OCI-M1 (cell line): ENCODE results near the gene KIF2C.
A peak's percentile ranks its signal among the peaks of the same experiment; 100 is the strongest.
"Not testable (repeated sequence)": the region's sequence is repeated elsewhere in the genome, so short reads cannot be mapped to it uniquely, and the experiment has no call there.

ENCODE experiments used
- DNase-seq: peaks from one replicate; lab custom pipeline; 2025; lab: John Stamatoyannopoulos, UW

Gene KIF2C

DNA sequence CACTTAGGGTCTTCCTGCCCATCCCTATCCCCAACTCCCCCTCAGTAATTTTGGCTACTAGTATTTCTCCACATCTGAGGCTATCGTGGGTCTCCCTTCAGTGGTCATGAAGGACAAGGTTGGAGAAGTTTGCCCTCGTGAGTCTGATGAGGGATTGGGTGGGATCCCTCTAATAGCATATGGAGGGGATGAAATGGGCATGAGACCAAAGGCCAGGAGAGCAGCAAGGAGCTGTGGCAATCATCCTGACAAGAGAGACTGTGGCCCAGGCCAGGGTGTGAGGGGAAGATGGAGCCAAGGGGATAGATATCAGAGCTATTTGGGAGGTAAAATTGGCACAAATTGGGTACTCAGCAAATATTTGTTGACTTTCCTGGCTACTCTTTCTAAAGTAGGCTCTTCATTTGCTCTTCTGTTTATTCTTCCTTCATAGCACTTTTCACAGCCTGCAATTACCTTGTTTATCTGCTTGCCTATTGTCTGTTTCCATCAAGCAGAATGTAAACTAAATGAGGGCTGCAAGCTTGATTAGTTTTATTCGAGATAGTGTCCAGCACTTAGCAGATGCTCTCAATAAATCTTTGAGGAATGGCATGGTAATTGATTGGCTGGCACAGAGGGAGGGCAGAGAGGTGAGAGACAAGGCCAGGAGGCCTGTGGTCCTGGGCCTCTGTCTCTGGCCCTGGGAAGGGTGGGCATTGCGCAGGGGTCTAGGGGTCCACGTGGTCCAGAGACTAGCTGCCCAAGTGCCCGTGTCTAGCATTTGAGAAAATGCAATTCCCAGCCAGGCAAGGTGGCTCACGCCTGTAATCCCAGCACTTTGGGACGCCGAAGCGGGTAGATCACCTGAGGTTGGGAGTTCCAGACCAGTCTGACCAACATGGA, 59.1 kb downstream of the KIF2C start:
- DNase-seq: no peak

DNA sequence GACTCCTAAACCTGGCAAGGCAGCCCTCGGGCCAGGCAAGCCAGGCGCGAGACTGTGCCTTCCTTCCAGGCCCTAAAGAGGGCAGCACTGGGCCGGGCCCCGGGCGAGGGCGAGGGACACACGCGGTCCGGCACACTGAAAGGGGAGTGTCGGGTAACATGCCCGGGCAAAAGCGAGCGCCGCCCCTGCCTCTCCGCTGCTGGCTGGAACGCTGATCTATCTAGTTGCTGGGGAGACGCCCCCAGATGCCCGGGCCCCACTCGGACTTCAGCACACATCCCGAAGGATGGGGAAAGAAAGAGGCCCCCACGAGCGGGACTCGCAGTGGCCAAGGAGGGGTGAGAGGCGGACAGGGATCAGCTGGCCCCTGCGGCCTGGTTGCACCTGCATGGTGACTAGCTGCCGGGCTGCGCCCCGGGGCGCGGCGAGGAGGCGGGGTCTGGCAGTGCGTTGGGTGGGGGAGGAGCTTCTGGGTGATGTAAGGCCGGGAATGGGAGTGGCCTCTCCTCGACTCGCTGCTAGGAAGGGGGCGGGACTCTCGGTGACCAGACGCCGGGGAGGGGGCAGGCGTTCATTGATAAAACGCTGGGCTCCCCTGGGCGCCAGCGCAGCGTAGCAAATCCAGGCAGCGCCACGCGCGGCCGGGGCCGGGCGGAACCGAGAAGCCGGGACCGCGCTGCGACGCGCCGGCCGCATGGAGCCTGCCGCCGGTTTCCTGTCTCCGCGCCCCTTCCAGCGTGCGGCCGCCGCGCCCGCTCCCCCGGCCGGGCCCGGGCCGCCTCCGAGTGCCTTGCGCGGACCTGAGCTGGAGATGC, 60.3 kb downstream of the KIF2C start, which contains the start of gene PLK3:
Gene PLK3, plus strand, starts transcription at position 608 of the 815 bp plus-strand sequence. Its CDS starts 87 bp downstream, at position 695.
- peak; percentile 98 for DNase-seq

DNA sequence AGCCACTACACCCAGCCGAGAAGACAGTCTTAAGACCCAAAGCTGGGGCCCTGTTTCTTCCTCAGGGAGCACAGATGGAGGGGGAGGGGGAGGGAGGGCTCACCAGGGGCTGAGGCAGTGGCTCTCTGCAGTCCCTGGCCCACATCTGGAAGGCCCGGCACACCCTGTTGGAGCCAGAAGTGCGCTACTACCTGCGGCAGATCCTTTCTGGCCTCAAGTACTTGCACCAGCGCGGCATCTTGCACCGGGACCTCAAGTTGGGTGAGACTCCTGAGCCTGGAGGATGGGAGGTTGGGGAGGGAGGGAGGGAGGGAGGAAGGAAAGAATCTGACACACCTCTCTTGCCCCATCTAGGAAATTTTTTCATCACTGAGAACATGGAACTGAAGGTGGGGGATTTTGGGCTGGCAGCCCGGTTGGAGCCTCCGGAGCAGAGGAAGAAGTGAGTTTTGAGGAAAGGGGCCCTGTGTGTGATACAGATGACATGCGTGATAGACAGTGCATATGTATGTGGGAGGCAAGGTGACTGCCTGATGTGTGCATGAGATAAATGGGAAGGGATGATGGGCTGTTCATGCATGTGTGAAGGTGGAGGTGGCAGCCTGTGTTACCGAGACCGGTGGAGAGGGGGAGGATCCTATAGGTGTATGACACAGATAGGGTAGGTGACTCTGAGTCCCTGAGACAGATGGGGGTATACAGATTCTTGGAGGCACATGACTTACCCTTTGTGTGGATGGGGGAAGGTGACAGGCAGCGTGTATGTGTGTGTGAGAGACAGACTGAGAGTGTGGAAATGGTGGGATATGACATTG, 62.1 kb downstream of the KIF2C start:
- DNase-seq: peak; percentile 21

DNA sequence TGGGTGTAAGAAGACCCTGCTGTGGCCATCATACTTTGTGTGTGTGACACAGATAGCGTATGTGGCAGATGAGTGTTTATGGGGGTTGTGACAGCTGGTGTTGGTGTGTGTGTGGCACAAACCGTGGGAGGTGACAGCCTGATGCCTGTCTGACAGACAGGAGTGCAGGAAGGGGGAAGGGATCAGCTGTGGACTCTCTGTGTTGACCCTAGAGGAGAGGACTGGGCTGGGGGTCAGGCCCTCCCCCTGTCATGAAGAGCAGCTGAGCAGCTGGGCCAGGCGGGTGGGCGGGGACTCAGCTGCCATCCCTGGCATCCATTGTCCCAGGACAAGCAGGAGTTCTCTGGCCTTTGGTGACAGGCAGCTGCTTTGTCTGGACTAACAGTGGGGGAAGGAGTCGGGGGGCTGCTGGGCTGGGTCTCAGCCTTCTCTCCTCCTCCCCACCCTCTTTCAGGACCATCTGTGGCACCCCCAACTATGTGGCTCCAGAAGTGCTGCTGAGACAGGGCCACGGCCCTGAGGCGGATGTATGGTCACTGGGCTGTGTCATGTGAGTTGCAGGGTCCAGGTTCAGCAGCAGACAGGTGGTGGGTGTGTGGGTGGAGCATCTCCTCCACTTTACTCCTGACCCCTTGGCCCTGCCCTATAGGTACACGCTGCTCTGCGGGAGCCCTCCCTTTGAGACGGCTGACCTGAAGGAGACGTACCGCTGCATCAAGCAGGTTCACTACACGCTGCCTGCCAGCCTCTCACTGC, 62.8 kb downstream of the KIF2C start:
- no peak for DNase-seq

DNA sequence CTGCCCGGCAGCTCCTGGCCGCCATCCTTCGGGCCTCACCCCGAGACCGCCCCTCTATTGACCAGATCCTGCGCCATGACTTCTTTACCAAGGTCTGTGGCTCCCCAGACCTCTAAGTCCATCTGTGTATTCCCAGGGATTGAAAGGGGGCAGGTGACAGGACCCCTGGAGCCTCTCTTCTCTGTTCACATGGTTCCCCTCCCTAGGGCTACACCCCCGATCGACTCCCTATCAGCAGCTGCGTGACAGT, 63.4 kb downstream of the KIF2C start:
- no peak for DNase-seq

DNA sequence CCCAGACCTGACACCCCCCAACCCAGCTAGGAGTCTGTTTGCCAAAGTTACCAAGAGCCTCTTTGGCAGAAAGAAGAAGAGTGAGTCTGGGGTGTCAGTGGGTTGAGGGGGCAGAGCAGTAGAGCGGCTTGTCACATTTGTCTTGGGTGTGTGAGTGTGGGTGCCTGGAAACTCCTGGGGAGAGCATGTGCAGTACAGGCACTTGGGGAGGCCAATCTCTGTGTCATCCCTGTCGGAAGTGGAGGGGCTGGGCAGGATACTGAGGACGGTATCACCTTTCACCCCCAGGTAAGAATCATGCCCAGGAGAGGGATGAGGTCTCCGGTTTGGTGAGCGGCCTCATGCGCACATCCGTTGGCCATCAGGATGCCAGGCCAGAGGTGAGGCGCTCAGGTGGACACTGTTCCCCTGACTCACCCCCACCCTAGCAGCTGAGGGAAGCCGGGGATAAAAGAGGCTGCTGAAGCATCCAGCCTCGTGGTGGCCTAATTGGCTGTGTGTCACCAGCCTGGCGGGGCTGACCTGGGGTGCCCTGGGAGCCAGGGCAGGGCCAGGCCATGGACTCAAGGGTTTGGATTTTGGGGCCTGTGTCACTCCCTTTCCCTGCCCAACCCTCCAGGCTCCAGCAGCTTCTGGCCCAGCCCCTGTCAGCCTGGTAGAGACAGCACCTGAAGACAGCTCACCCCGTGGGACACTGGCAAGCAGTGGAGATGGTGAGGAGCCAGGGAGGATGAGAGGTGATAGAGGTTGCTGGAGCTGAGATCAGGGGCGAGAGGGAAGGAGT, 63.9 kb downstream of the KIF2C start:
- no peak for DNase-seq

DNA sequence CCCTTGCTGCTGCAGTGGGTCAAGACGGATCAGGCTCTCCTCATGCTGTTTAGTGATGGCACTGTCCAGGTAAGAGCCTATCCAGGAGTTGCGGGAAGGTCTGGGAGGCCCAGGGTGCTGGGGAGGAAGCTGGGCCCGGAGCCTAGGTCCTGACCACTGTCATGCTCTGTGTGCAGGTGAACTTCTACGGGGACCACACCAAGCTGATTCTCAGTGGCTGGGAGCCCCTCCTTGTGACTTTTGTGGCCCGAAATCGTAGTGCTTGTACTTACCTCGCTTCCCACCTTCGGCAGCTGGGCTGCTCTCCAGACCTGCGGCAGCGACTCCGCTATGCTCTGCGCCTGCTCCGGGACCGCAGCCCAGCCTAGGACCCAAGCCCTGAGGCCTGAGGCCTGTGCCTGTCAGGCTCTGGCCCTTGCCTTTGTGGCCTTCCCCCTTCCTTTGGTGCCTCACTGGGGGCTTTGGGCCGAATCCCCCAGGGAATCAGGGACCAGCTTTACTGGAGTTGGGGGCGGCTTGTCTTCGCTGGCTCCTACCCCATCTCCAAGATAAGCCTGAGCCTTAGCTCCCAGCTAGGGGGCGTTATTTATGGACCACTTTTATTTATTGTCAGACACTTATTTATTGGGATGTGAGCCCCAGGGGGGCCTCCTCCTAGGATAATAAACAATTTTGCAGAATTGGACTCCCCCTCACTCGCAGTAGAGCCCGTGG, 65.8 kb downstream of the KIF2C start:
- no peak for DNase-seq

DNA sequence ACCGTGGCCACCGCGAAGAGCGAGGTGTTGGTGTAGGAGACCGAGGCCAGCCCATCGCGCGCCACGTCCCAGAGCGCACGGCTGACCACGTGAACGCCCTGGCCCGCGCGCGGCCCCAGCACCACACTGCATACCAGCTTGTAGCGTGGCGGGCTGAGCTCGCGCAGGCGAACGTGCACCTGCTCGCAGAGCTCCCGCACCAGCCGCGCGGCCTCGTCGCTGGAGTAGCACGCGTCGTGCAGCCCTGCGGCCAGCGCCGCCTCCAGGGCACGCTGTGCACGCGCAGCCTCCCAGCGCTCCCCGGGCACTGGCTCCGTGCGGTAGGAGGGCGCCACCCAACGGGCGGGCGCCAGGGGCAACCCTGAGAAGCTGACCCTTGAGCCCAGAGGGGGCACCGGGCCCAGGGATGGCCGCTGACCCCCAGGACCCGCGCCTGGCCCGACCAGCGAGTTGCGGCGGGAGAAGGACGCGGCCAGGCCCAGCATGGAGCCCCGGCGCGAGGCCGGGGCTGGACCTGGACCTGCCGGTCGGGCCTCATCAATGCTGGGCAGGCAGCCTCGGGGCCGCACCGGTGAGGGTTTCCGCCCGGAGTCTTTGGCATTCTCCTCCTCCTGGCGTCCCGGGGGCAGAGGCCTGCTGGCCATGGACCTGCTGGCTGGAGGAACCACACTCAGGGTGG, 66.5 kb downstream of the KIF2C start:
- no peak for DNase-seq

DNA sequence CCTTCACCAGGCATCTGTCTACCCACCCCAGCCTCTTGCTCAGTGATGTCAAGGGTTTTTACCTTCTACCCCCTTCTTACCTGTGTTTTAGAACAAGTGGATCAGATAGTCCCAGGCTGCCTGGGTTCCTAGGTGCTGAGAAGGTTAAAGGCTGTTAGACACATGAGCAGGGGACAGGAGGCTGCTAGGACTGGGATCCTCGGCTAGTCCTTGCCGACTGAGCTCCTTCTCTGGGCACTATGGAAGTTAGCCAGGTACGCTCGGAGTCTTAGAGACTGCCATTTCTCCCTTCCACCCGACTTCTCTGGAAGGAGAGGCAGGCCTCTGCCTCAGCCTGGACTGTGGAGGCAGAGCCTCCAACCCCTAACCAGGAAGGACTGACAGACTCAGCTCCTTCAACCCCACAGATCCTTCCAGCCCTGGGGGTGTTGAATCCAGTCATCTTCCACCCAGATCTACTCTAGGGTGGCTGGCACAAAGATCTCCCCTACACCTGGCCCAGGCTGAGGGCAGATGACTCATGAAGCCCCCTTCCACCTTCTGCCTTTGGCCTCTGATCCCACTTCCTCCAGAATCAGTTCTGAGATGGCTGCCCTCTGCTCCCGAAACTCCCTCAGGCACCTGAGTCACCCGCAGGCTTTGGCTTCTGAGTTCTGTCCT, 67.2 kb downstream of the KIF2C start, which contains the start of gene DYNLT4:
Gene DYNLT4, minus strand, starts transcription at position 648 of the 660 bp plus-strand sequence. CDS start 683 bp downstream, outside the sequence.
- no peak for DNase-seq

DNA sequence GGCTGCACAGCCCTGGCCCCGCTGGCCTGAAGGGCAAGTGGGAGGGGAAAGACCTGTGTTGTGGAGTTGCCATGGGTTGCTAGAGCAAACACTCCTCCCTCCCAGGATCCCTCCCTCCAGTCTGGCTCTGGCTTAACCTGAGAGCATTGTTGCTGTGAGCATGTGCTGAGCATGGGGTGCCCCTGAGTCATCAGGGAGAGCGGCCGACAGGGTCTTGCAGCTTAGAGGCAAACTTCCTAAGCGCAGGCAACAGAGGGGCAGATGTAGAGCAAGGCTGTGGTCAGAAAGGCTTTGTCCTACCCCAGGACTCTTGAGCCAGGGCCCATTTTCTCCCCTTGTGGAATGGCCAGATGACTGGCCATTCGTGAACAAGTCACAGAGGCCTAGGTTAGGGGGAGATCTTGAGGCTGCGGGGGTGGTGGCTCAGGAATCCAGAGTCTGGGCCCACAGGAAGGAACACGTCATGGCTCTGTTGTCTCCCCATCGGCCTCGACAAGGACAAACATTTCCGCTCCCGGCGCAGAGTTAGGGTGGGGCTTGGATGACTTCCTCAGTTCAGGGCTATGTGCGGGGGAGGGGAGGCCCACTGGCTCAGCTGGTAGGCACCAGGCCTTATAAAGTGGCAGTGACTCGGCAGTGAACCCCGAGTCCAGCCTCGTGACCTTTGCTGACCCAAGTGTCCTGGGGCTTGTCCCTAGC, 67.9 kb downstream of the KIF2C start:
- DNase-seq: peak; percentile 95

DNA sequence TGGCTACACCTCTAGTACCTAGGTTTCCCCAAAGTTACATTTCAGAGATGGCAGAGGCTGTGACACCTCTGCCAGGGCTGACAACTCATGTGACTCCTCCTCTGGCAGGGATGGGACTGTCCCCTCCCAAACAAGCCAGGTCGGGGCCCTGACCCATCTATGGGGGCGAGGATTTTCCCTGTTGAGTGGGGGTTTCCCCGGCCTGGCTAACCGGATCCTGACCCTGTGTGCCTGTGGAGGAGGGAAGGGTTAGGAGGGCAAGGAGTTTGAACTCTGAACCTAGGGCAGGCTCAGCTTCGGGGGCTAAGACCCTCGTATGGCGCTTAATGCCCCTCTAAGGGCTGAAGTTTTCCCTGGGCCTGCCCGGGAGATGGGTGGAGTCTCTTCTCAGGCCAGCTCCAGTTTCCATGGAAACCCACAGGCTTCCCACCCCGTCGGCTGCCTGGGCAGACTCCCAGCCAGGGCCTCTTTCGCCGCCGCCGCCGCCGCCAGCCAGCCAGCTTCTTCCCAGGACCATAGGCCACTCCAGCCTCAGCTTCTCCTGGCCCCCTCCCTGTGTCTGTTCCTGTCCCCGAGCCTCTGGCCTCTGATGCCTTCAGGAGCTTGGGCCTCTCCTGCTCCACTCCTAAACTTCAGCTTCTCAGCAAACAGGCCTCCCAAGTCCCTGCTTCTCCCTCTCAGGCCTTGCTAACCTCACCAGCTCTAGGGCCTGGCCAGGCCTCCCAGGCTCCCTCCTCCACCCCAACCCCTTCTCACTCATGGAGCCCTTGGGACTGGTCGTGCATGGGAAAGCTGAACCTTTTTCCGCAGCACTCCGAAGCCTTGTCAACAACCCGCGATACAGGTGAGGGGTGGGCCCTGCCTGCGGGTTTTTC, 68.7 kb downstream of the KIF2C start, which contains the start of gene BTBD19:
Gene BTBD19, plus strand, starts transcription at position 461 of the 875 bp plus-strand sequence. Its CDS starts 298 bp downstream, at position 759.
- DNase-seq: peak; percentile 43

DNA sequence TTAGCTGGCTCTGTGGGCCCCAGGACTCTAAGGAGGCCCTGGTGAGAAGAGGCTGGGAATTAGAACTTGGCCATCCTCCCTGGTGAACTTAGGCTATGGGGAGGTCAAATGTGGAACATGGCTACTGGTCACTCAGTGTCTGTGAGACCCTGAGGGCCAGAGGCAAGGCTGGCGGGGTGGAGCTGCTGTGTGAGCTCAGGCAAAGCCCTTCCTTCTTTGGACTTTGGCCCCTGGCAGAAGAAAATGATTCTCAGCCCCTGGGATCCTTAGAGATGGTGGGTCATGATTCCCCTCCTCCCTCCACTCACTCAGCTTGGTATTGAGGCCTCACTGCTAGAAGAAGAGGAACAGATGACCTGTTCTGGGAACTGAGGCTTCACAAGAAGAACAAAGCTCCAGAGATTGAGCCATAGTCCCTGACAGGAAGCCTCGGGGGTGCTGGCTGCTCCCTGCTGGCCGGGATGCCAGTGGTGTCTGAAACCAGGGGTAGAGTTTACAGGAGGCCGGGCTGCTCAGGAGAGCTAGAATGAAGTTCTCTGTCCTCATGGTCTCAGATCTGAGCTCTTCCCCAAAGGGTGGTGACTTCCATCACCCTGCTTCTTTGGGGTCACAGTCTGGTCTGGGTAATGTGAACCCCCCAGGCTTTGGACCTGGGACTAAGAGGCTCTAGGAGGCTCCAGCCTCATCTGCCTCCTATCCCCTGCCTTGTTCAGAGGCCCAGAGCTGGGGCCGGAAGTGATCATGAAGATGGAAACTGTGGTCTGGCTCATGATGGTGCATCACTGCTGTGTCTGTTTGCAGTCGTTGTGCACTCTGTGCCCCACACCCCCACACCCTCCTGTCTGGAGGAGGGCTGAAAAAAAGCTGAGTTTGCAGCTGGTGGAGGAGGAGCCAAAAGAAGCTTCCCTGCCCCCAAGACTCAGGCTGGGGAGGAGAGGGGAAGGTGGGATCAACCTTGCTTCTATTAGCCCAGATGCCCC, 69.6 kb downstream of the KIF2C start:
- peak; percentile 61 for DNase-seq

DNA sequence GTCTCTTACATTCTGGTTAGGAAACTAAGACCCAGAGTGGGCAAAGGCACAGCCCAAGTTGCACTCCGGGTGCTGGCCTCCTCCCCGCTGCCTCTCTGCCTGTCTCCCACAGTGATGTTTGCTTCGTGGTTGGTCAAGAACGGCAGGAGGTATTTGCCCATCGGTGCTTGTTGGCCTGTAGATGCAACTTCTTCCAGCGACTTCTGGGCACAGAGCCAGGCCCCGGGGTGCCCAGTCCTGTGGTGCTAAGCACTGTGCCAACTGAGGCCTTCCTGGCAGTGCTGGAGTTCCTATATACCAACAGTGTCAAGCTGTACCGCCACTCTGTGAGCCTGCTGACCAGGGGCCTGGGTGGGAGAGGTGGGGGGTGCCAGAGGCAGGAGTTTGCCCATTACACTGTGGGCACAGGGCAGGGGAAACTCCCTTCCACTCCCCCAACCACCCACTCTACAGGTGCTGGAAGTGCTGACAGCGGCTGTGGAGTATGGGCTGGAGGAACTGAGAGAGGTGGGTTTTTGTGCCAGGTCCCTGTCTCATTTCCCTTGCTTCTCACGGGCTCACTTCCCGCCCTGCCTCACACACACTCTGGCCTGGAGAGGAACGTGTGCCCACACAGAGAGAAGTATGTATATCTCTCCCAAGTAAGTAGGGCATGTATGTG, 70.6 kb downstream of the KIF2C start:
- no peak for DNase-seq

DNA sequence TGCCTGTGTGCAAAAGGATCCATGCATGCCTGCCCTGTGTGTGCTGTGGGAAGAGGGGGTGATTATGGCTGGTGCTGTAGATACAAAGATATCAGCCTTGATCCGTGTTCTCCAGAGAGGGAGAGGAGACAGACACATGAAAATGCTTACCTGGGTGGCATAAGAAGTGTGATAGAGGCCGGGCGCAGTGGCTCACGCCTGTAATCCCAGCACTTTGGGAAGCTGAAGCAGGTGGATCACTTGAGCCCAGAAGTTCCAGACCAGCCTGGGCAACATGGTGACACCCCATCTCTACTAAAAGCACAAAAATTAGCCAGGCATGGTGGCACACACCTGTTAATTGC, 71.1 kb downstream of the KIF2C start:
- not testable (repeated sequence) for DNase-seq

DNA sequence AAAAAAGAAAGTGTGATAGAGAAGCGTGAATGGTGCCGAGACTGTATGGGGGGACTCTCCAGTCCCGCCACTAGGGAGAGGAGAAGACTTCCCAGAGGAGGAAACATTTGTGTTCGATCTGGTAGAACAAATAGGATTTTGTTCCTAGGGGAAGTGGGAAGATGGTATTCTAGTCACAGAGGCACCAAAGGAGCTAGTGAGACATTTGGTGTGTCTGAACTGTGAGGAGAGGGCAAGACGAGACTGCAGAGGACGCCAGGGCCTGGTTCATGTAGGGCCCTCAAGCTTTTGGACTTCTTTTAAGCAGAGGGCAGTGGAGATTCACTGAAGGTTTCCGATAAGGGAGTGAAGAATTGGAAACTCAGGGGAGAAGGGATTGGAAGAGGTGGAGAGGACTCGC, 71.6 kb downstream of the KIF2C start:
- no peak for DNase-seq
